Measurements from ENCODE around the gene LAP3.
"Not testable (repeated sequence)": the region's sequence is repeated elsewhere in the genome, so short reads cannot be mapped to it uniquely, and the experiment has no call there.

LAP3 gene

DNA sequence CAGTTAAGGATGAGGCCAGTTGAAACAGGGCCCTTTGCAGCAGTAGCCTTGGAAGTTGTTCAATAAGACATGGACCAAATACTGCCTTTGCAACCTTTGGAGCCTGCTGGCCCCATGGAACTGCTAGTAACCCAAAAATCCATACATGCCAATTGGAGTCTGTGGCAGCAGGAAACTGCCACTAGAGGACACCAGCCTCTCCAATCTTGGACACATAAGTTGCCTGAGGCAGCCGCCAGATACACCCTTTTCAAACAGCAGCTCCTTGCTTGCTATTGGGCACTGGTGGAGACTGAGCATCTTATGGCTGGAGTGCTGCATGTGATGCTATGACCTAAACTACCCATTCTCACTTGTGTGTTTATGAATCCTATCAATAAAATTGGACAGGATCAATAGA lies 14.8 kb upstream of the LAP3 start:
- DNase-seq (no peak), ATAC-seq (no peak)

DNA sequence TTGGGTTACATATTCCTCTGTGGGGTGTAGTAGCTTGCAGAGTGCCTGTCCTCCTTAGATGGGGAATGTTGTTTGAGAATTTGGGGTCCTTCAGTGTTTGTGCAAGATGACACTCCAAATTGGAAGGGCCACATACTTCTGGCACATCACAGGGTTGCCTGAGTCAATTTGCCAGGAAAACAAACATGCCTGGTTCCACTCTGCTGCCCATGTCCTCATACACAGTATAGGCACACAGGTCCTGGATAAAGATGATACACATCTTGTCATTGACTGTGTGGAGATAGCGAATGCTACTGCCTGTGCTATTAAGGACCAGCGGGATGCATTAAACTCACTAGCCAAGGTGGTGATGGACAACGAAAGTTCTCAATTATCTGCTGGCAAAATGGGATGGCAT lies 11.2 kb upstream of the LAP3 start:
- DNase-seq: no peak

DNA sequence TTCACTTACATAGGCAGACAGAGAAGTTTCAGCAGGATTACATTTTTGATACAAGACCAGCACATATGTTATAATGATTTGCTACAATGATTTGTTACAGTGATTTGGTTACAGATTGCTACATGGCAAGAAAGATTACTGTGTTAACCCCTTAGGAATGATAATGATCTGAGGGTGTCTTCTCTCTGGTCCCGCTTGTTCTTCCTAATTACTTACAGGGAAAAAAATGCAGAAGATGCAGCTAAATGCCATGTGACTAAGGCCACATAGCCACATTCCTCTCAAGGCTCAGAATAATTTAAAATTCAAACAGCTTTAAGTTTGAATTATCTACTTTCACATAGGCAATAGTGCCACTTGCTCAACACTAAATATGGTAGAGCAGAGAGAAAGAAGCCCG lies 9.7 kb upstream of the LAP3 start:
- DNase-seq: no peak
- ATAC-seq: no peak

More for the DNA sequence above, 11.2 kb upstream of the LAP3 start:
- ATAC-seq: no peak

DNA sequence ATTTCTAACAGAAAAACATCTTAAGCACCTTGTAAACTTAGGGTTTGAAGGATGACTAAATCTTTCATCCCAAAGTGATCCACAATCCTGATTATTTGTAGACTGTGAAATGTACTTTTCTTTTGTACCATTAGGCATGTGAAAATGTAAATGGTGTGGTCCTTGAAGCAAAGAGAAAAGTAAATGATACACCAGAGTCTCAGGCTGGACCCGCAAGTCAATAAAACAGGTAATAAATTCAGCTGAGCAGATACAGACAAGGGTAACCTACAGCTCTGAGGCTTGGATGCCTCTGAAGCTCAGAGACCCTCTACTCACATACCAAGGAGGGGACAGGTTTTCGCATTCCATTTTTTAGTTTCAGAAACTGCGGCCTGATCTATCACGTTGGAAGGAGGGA lies 2.8 kb upstream of the LAP3 start:
- DNase-seq: no peak
- ATAC-seq: no peak

DNA sequence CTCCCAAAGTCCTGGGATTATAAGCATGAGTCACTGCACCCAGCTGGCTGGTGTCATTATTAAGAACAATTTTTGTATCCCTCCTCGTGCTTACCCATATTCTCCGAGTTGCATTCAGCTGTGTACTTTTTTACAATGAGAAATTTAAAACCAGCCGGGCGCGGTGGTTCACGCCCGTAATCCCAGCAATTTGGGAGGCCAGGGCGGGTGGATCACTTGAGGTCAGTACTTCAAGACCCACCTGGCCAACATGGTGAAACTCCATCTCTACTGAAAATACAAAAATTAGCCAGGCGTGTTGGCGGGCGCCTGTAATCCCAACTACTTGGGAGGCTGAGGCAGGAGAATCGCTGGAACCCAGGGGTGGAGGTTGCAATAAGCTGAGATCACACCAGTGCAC lies 1.8 kb upstream of the LAP3 start:
- DNase-seq, ATAC-seq: not testable (repeated sequence)

DNA sequence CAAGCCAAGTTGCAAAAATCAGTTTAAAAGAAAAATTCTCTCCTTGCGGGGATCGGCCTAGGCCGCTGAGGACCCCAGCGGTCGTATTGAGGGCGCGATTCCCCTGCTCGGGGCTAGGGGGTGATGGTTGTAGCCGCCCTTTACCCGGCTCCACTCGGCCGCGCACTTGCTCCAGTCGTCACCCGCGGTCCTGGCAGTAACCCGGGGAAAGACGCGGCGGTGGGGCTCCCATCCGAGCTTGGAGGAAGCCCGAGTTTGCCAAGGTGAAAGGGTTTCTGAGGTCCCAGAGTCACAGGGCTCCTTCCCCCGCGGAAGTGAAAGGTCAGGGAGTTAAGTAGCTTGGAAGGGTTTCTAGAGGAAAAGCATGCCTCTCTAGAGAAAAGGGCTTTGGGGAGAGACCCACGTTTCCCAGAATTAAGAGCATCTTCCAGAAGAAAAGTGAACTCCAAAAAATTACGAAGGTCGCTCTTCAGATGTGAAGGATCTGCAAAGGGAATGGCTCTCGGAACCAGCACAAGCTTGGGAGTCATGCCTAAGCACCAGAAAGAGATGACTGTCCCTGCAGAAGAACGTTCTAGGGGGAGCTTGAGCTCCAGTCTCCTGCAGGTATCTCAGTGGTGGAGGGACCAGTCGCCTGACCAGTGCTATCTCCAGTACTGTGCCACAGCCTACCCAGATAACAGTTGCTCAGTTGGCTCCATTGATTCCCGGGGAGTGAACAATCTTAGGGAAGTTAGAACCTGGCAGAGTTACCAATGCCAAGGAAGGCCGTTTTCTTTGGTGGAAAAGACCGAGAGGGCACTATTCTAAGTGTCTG lies 875 bp downstream of the LAP3 start:
- ATAC-seq (peak; percentile 2), DNase-seq (peak; percentile 50)

DNA sequence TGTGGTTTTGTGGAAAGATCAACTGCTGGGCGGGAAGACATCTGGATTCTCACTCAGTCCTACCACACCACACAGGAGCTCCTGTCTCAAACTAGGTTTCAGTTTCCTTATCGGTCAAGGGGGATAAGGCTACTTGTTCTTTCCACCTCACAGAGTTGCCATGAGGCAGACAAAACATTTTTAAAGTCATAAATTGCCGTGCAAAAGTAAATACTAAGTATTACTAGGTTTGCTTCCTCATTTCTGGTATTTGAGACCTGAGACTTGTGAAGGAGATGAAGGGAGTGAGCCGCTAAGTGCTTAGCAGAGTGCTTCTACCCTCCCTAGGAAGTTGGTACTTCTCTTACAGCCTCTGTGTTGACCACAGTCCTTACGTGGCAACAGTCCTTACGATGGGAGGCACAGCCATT lies 1.5 kb downstream of the LAP3 start:
- DNase-seq: no peak
- peak; percentile 38 for ATAC-seq

DNA sequence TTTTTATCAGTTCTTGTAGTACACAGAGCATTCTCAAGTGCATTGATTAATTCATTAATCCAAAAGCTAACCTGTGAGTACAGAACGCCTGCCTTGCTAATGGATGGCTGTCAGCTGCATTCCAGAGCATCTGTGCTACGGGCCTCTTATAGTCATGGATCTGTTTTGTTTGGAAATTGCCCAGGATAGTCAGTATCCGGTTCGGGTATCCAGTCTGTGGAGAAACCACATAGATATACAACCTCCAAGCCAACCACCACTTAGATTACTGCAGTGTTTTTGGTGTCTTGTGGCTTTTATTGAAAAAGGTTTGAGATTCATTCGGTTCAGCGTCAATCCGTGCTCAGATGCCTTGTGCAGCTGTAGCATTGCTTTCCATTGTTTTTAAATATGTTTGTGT lies 4.0 kb downstream of the LAP3 start:
- DNase-seq: no peak
- no peak for ATAC-seq

DNA sequence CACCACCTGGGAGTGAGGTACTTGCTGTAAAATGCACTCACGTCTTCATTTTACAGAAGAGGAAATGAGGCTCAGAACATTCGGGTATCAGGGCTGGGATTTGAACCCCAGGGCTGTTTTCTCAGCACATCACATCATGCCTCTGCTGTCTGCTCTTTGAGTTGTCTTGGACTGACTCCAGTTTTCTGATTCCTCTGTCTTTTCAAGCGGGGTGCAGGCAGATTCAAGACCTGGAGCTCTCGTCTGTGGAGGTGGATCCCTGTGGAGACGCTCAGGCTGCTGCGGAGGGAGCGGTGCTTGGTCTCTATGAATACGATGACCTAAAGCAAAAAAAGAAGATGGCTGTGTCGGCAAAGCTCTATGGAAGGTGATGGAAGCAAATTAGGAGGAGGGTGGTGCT lies 6.3 kb downstream of the LAP3 start:
- ATAC-seq: no peak
- no peak for DNase-seq

DNA sequence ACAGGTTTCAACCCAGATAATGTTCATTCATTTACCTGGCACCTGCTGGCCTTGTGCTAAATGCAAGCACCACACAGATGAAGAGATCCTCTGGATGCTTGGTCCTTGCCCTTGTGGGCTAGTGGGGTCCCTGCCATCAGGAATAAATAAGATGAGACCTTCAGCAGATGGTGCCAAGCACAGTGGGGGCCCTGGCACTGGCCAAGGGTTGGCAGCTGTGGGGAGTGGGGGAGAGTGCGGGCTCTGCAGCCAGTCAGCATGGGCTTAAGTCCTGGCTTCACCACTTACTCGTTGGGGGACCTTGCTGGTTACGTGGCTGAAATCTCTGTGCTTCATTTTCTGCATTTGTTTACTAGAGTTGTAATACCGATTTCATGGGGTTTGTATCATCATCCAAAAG lies 6.9 kb downstream of the LAP3 start:
- ATAC-seq (no peak), DNase-seq (no peak)

DNA sequence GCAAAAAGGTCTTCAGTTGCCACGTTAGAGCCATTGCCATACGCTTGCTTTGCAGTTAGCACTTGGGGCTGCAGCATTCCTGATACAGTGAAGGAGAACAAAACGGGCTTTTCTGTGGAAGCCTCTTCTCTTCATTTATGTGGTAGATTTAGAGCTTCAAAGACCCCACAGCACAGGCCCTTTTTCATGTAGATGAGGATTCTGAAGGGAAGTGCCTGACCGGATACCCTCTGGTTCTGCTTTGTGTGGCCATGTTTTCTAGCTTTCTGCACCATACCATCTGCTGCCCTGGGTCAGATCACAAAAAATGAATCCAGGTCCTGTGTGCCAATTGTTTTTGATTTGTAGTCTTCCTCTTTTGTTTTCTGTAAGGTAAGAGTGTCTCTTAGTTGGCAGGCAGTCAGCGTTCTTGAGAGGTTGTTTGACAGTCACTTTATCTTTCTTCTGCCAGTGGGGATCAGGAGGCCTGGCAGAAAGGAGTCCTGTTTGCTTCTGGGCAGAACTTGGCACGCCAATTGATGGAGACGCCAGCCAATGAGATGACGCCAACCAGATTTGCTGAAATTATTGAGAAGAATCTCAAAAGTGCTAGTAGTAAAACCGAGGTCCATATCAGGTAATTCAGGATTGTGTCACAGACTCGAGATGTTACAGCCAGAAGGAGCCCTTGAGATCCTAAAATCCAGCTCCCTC lies 7.7 kb downstream of the LAP3 start:
- no peak for ATAC-seq

DNA sequence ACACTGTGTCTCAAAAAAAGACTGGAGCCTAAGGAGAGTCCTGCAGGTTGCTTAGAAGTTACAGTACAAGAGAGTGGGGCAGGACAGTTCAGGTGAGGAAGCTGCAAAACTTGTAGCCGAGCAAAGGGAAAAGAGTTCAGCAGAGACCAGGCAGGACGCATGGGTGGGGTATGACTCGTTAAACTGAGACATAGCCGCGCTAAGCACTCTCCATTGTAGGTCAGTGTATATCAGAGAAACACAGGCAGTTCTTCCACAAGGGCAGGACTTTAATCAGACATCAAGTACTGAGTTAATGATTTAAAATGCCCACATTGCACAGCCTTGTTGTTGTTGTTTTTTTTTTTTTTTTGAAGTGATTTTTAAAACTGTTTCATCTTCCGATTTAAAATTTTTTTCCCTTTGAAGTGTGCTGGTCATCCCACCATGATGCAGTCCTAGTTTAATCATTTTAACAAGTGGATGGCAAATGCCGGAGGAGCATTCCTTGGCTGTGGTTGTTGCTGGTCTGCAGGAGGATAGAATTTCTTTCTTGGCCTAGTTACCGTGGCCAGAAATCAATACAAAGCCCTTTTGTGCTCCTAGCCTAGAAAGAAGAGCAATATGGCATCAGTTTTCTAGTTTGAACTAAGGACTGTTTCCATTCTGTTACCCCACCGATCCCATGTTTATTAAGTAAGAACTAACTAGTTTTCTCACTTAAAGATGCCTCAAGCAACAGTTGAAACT lies 10.3 kb downstream of the LAP3 start:
- DNase-seq: no peak
- ATAC-seq: no peak

More for the DNA sequence above, 7.7 kb downstream of the LAP3 start:
- no peak for DNase-seq

DNA sequence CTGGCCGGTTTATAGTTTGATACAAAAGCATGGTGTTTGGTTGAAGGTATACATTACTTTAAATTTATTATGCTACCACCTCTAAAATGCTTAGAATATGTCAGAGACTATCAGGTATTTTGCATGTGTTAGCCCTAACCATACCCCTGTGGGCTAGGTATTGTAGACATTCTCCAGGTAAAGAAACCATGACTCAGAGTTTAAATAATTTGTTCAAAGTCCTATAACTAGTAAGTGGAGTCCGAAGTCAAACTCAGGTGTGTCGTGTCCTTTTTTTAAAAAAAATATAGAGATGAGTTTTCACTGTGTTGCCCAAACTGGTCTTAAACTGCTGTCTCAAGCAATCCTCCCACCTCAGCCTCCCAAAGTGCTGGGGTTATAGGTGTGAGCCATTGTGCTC lies 12.4 kb downstream of the LAP3 start:
- ATAC-seq: no peak

DNA sequence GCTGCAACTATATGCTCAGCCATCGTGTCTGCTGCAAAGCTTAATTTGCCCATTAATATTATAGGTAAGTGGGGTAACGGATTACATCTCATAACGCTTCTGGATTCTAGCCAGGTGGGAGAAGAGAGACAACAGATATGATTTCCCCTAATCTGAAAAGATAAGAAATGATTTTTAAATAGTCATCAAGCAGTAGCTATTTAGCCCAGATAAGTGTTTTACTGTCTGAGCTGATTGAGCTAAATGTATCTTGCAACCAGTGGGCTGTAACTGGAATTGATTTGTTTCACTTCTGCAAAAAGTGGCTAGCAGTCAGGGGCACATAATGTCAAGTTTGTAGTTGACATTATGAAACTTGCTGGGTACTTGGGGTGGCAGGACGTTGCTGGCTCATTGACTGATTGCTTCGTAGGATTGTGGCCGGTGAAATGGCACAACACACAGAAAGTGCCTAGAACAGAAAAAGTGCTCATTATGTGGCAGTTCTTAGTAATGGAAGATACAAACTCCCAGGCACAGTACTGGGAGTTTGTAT lies 18.5 kb downstream of the LAP3 start:
- no peak for ATAC-seq

More for the DNA sequence above, 12.4 kb downstream of the LAP3 start:
- no peak for DNase-seq

DNA sequence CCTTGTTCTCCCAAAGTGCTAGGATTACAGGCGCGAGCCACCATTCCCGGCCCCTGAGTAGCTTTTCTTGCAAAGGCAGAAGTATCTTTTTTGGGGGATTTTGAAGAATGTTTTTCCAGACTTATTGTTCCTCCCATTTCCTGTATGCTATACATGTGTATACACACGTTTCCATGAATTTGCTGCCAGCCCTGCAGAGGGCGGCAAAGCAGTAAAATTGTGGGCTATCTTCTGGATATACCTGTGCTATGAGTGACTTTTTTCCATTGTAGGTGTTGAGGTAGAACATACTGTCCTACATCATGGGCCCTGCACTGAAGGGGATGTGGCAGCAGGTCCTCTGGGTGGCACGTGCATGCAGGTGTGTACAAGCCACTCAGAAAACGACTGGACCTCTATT lies 20.5 kb downstream of the LAP3 start:
- ATAC-seq (no peak), DNase-seq (no peak)

More for the DNA sequence above, 18.5 kb downstream of the LAP3 start:
- no peak for DNase-seq

DNA sequence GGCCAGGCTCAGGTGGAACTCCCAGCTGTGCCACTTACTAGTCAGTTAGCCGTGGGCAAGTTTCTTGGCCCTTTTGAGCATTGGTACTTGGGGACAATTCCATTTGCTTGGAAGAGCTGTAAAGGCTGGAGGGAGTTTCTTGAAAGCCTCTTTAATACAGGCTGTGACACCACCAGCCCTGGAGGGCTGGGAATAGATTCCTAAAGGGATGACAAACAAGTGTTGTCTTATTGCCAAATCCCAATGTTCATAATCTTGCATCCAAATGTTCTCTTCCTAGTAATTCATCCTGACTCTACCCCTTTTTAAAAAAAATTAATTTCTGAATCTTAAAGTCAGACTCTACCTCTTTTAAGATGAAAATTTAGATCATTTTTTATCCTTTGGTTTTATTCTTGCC lies 22.8 kb downstream of the LAP3 start:
- no peak for DNase-seq
- no peak for ATAC-seq

DNA sequence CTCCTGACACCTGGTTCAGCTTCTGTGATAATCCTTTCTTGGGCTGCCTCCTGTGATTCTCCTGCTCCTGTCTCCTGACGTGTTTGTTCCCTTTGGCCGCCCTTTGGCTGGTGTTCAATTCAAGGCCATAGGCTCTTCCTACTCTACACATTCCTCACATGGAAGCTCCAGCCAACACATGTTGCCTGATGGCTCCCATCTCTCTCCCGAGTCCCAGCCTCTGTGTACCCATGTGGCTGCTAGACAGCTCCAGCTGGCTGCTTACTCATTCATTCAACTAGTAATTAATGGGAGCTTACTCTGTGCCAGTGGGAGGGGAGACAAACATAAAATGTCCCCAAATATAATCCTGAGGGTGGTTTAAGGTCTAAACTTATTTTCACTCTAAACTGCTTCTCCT lies 28.2 kb downstream of the LAP3 start:
- DNase-seq: no peak
- no peak for ATAC-seq

DNA sequence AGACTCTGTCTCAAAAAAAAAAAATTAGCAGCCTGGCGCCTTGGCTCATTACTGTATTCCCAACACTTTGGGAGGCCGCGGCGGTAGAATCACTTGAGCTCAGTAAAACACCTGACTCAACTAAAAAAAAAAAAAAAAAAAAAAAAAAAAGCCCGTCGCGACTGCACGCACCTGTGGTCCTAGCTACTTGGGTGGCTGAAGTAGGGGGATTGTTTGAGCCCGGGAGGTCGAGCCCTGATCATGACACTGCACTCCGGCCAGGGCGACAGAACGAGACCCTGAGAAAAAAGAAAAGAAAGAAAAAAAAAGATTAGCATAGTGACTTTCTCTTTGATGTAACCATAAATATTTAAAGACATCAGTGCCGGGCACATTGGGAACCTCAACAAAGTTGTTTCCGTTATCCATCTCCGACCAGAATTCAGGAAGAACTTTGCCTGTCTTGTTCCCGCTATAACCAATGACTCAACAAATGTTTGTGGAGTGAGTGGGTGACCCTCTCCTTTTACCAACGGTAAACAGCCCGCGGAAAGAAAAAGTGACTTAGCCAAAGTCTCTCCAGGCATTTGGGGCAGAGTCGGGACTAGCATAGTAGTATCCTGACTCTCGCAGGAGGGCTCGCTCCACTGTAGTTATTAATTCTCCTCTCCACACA lies 36.9 kb downstream of the LAP3 start:
- DNase-seq (peak; percentile 8), ATAC-seq (peak; percentile 58)

DNA sequence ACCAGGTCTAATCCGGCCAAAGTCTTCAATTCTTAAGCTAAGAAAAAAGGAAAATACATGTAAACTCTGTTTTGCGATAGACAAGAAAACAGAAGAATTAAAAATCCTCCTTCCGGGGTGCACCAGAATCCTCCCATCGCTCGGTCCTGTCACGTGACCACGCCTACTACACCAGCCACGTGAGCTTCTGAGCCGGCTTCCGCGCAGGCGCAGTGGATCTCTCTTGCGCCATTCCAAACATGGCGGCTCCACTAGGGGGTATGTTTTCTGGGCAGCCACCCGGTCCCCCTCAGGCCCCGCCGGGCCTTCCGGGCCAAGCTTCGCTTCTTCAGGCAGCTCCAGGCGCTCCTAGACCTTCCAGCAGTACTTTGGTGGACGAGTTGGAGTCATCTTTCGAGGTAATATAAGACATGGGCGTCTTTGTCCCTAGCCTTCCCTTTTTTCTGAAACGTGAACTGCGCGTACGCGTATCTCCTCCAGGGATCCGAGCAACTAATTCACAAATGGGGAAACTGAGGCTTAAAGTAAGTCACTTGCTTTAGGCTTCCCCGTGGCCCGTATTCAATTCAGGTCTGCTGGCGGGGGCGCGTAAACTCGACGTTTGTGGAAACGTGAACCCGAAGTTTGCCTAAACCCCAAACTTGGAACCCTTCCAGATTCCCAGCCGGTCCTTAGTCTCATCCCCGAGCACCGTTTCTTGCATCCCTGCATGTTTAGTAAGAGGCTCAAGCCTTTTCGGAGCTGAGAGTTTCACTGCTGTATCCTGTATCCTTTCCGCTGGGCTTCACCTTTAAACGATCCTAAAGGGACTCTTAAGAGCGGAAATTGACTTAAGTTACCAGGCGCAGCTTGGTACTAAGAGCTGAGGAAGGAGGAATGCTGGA lies 37.7 kb downstream of the LAP3 start, which contains the start of gene MED28:
TSS of gene MED28 (plus strand) at position 226 of the 884 bp plus-strand sequence. CDS start at position 240, 14 bp downstream.
- ATAC-seq: peak; percentile 90
- peak; percentile 96 for DNase-seq

DNA sequence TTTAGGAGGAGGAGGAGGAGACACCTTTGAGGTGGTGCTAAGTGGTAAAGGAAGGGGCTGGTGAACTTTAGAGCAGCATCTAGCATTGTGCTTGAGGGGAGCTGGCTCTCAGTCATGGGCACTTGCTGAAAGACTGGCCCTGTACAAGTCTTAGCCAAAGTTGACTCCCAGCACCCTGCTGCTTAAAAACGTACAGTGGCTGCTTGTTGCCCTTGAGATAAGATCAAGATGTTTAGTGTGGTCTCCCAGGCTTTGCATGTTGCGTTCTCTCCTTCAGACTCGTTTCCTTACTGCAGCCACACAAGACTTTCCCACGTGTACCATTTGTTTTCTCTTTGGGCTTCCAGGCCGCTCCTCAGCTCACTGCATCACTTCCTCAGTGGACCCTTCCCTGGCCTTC lies 39.3 kb downstream of the LAP3 start:
- ATAC-seq (no peak), DNase-seq (no peak)

DNA sequence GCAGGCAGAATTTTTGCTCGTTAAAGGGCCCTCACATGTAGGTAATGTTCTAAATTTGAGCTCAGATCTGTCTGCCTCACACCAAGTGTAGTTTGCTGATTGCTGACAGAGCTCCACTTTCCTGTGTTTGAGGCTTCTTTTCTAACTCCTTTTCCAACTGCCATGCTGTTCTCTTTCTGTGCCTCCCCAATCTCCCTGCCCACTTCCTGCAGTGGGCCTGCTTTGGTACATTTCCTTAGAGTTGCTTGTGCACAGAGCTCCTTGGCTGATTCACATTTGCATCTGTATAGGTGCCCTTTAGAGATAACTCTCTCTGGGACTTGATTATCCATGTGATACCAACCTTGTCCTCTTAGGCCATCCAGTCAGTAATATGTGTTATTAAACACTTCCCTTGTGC lies 41.9 kb downstream of the LAP3 start:
- ATAC-seq: no peak
- no peak for DNase-seq

All from stimulated activated naive CD8-positive, alpha-beta T cell treated with anti-CD3 and anti-CD28 coated beads, Interleukin-15, Interleukin-2, amounts not matched to agents 100 U/mL and 50 U/mL, for 24 hours (primary cell).